ENCODE data around the gene OSBPL3.

- TF ChIP-seq CTCF (conservative IDR thresholded peaks at IDR 0.05; ENCODE audit: low read depth, low read length) (no peak), EZH2phosphoT487 (IDR thresholded peaks at IDR 0.05; ENCODE audit: borderline replicate concordance, low read length) (no peak), EZH2 (IDR thresholded peaks at IDR 0.05; ENCODE audit: low read length, unreplicated experiment) (no peak)
Measured at GRCh38 chr7:24903559-24903958, 76.4 kb downstream of the OSBPL3 start.
